DMS53 (cell line): ENCODE data around the gene CCIN.
A peak's percentile ranks its signal among the peaks of the same experiment; 100 is the strongest.

Experiments used
- DNase-seq: peaks from one replicate; lab custom pipeline; 2025; lab: John Stamatoyannopoulos, UW

The CCIN gene

DNA sequence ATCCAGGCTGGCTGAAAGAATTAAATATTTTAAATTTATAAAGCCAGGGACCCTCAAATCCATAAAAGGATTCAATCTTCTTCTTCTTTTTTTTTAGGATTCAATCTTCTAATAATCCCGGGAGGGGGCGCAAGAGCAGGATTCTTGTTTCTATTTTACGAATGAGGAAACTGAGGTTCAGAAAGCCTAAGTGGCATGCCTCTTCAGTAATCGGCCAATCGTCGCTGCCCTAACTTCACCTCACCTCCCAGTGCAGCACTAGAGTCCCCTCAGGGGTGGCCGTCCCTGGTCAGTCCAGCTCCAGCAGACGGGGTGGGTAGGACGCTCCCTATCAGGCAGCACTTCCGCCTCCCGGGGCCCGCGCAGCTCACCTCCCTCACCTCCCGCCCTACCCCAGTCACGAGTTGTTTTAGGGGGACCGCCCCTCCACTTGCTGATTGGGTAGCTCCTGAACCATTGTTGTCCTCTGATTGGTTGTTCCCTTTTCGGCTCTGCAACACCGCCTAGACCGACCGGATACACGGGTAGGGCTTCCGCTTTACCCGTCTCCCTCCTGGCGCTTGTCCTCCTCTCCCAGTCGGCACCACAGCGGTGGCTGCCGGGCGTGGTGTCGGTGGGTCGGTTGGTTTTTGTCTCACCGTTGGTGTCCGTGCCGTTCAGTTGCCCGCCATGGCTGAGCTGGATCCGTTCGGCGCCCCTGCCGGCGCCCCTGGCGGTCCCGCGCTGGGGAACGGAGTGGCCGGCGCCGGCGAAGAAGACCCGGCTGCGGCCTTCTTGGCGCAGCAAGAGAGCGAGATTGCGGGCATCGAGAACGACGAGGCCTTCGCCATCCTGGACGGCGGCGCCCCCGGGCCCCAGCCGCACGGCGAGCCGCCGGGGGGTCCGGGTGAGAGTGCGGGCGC is 21.5 kb downstream of the CCIN start, which contains the start of gene CLTA:
Gene CLTA (plus strand): TSS at position 534 of the 902 bp plus-strand sequence. CDS start 136 bp downstream, at position 670.
- DNase-seq = peak; percentile 98

DNA sequence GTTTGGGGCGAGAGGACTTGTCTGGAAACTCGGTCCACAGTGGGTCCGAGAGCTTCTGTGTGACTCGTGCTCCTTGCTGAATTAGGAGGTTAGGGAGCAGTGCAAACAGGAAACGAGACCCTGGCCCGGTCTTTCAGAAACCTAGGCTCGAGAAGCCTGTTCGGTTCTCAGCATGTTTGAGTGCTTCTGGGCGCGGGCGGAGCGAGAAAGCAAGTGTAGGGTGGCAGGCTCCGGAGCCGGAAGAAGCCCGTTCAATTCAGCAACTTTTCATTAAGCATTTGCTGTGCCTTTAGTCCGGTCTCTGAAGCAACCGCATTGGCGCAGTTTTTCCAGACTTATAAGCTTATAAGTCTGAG is 22.1 kb downstream of the CCIN start:
- peak; percentile 46 for DNase-seq

DNA sequence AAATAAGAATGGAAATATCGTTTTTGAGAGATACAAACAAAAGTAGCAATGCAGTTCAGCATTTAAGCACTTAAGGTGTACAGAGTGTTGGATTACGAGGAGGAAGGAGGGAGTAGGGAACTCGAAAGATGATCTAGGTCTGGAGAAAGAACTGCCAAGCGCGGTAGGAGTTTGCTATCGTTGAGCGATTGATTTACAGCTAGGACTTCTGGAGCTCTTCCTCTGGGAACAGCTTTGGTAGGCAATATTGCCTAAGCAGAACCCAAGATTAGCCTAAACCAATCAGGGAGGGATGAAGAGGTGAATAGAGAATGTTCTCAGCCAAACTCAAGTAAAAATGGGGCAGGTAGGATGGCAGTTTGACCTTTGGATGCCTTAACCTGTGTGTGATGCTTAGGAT is 22.5 kb downstream of the CCIN start:
- DNase-seq = no peak

DNA sequence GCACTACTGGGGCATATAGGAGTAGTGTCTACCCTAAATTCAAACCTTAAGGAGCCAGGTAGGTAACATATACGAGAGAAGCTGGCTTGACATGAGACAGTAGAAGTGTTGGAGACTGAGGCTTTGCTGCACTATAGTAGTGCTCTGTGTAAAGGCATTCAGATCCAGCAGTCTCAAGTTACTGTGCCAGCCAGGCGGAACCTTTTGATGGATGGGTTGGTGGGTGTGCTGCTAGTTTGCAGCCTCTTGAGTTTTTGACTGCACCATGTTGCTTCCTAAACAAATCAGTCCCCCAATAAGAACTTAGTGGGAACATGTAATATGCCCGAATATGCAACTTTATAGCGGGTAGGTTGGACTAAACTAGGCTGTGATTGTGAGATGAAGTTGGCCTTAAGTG is 23.0 kb downstream of the CCIN start:
- peak; percentile 3 for DNase-seq

DNA sequence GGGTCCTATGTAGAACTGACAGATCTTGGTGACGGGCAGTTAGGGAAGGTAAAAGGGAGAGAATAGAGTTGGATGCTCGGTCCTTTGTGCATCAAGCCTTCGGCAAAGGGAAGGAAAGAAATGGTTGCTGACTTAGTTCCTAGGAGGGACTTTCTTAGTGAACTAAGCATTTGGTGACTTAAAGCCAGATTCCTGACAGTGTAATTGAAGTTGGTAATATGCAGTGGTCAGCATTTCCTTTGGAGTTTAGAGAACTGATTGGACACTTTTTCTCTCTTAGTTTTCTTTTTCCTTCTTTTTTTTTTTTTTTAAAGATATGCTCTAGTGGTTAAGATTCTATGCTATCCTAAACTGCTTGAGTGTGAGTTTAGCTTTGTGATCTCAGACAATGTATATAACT is 23.8 kb downstream of the CCIN start:
- DNase-seq = no peak

DNA sequence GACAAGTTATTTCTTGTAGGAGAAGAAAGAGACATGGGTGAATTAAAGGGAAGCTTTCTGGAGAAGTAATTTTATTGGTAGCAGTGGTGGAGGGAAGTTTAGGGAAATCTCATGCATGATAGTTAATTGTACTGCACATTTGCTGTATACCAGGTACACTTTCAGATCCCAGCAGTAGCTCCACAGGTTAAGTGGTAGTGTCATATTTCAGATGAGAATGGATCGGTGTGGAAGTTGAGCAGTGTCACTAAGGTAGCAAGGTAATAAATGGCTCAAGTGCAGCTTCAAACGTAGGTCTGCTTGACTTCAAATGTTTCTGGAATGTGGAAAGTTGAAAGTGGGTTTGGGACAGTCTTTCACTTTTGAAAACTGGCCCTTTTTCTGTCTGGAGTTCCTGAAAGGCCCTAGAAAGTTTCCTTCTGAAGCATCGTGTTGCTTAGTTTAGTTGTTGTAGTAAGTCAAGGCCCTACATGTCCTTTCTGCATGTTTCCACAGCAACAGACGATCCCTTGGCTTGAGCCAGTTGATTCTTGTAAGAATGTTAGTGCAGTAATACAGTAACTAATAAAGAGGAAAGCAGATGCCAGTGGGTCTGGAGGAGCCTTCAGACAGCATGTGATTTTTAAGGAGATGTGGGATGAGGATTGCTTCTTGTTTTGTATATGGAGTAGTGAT is 25.3 kb downstream of the CCIN start:
- no peak for DNase-seq

DNA sequence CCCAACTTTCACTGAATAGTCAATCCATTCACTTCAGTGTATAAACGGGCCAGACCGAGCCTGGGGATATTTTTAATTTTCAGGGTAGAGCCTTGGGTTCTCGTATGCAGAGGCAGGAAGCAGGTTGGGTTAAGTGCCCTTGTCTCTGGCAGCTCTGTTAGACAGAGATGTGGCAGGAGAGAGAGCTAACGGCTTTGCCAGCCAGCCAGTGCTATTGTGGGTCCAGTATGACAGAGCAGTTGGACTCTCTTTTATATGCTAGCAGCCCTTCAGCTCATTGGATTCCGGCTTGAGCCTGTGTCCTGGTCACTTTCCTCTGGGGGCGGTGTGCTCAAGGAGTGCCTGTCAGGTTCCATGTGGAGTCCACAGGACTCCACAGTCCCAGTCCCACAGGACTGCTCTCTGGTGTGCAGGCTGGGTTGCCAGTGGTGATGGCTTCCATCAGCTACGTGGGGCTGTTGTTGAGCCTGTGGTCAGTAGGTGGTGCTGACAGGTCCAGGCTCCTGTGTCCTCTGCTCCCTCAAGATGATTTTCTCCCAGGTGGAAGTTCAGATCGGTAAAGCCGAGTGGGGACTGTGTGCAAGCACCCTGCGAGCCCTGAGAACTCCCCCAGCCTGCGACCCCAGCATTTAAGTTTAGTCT is 35.8 kb downstream of the CCIN start:
- peak; percentile 17 for DNase-seq

DNA sequence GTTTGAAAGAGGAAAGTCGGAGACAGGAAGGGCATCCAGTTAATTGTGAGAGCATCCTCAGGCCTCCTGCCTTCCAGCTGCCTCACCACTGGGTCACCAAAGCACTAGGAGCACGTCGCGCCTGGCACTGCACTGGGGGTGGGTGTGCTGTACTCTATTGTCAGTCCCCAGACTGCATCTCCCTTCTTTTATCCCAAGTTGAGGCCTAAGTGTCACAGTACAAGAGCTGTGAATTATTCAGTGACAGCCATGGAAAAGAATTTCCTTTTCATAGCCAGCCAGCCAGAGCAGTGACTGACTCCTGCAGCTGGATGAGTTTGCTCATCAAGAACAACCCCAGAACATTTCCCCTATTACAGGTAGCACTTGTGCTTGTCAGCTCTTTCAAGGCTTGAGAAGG is 37.8 kb downstream of the CCIN start:
- no peak for DNase-seq

DNA sequence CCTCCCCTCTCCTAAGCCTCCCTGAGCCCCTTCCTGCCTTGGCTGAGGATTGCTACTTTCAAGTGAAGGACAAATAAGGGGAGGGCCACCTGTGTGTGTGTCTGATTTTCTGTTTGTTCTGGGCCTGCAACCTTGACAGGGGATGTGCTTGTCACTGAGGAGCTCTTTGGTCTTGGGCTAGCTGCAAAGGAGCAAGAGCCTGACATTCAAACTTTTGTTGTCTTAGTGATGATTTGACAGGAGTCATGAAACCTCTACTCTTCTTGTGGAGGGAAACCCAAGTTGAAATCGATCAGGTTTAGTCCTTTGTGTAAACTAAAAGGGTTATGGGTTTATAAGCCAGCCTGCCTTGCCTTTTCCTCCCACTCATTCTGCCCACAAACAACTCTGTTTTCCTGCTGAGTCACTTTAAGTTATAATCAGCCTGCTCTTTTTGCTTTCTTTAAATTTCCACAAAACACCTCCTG is 38.4 kb downstream of the CCIN start:
- no peak for DNase-seq

DNA sequence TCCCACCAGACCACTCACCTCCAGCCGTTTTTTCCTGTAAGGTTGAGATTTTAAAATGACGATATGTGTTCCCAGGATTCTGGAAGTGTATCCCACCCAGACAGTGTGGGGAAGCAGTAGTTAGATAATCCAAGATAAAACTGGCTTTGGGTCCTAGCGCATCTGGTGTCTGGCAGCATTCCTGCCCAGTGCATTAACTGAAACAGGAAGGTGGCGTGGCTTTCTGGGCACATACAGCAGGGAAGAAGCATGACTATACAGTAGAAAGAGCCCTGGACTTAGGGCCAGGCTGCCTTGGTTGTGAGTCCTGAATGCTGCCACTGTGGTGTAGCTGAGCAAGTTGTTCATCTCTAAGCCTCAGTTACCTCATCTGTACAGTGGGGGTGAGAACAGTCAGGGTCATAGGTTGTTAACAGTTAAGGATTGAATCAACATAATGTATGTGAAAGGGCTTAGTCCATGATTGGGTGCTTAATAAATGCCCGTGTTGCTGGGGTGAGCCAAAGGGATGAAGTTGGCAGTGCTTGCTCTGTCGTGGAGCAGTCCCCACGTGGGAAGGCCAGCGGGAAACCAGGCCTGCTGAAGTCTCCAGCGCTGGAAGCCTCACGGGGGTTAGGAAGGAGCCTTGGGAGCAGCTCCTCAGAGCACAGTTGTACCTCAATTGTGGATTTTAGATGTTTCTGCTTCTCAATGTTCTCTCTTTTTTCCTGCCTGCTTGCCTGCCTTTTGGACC is 39.5 kb downstream of the CCIN start:
- no peak for DNase-seq

DNA sequence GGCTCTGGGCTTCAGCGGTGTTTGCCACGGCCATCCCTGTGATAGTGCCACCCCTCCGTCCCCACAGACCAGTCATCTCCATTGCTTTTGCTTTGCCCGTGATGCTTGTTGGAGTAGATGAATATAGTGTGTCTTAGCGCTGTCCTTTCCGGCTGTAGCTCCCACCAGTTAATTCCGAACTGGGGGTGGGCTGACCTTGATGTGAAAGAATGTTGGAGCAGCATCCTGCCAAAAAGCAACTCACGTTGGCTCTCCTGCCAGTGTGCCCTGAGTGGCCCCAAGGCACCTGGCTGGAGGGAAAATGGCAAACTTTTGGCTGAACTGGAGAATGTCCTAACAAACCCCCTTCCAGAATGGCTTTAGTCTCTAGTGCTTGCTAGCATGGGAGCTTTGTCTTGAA is 41.5 kb downstream of the CCIN start:
- DNase-seq = no peak

DNA sequence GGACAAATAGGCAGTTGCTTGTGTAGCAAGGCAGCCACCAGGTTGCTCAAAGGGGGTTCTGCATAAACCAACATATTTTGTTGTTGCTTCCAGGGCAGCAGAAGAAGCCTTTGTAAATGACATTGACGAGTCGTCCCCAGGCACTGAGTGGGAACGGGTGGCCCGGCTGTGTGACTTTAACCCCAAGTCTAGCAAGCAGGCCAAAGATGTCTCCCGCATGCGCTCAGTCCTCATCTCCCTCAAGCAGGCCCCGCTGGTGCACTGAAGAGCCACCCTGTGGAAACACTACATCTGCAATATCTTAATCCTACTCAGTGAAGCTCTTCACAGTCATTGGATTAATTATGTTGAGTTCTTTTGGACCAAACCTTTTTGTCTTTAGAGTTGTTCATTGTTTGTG is 42.3 kb downstream of the CCIN start:
- DNase-seq = no peak

DNA sequence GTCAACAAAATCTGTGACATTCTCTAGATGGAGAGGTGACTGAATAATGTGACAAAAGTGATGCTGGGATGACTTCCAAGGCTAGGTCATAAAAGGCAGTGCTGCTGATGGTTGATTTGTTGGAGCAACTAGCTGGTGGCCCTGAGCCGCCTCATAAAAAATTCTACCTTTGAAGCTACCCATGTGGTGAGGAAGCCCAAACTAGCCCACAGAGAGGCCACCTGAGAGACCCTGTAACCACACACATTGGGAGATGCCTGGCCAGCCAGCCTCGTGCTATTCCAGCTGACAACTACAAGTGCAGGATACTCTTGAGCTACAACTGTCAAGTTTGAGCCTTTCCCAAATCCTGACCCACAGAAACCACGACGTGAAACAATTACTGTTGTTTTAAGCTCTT is 44.2 kb downstream of the CCIN start:
- DNase-seq = no peak

DNA sequence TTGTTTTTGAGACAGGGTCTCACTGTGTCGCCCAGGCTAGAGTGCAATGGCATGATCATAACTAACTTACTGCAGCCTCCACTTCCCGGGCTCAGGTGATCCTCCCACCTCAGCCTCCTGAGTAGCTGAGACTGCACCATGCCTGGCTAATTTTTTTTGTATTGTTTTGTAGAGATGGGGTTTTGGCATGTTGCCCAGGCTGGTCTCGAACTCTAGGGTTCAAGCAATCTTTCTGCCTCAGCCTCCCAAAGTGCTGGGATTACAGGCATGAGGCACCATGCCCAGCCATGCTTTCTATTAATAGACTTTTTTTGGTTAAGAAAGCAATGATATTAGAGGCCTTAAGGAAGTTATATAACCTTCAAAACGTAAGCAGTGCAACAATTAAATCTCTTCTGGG is 44.8 kb downstream of the CCIN start:
- no peak for DNase-seq

DNA sequence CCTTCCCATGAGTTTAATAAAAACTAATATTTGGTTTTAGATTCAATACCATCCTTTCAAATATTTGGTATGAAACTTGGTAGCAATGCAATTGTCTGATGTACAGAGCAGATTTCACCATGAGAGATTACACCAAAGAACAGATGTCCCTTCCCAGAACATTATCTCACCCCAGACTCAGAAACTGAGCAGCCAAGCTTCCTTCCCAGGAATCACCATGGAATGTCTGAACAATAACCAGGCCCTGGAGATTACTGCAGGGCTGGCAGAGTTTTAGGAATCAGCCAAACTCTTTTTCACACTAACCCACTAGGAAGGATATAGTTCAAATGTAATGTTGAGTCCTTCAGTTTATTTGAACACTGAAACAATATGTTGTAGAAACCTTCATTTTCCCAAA is 45.4 kb downstream of the CCIN start:
- DNase-seq = no peak

DNA sequence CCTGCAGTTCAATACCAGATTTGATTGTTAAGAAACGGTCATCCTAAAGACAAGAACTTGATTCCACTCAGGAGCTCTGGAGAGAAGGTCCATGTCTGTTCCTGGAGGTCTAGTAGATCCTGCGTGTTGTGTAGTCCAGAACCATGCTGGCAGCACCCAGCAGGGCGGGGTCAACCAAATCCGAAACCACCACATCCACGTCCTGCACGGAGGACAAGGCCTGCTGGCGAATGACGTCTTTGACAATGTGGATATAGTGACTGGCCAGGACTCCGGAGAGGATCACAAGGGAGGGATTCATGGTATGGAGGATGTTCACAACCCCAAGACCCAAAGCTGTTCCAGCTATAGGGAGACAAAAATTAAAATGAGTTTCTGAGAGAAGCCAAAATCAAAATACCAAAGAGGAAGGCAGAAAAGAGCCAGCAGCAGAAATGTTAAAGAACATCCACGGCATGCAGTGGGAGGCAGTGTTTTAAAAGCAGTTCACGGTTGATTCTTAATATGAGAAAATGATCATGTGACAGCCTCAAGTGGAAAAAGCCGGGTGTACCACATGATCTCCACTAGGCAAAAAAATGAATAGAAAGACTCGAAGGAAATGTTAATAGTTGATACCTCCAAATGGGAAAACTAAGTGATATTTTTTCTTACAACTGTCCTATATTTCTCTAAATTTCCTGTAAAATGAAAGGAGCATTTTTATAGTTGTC is 48.2 kb downstream of the CCIN start:
- DNase-seq = no peak

DNA sequence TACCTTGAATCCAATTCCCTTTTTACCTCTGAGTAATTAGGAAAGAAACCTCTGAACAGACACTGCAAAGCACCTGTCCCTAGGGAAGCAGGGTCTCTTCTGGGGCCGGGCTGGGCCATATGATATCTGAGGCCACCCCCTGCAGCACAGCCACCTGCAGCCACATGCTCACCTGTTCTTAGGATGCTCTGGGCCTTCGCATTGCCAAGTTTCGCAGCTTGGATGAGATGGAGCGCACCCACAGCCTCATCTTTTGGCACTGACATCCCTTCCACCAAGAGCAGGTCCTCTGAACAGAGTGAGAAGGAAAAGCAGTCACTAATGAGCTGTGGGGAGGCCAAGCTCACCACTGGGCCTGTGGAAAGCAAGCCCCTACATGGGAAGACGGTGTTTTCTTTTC is 48.8 kb downstream of the CCIN start:
- DNase-seq = no peak

DNA sequence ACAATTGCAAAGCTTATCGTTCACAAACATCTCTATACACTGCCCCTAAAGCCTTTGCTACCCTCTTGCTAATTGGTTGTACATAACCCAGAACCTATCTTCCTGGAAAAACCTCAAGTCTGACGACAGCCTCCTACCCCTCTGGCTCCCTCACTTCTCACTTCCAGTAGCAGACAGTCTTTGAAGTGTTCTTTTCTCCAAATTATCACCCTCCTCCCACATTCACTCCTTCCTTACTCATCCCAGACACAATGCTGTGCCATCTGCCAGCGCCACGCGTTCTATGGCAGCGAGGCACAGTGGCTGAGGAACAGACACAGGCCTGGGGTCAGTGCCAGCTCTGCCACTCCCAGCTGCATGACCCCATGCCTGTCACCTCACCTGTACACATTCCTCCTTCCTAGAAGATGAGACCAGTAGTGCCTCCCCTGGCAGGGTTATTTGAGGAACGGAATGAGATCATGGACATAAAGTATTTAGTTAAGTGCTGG is 49.3 kb downstream of the CCIN start:
- DNase-seq = no peak
